ENCODE measurements around the gene PRAMEF4.
"Not testable (repeated sequence)": the region's sequence is repeated elsewhere in the genome, so short reads cannot be mapped to it uniquely, and the experiment has no call there.

Gene PRAMEF4

GRCh38 chr1:12886101-12886500 lies at the start of gene PRAMEF4:
PRAMEF4 (minus strand) TSS chr1:12886201; CDS start chr1:12883394, 2,807 bp downstream.
- DNase-seq, result not testable (repeated sequence)

- DNase-seq, result not testable (repeated sequence)
Measured at GRCh38 chr1:12924368-12924767, 38.4 kb upstream of the PRAMEF4 start.

GRCh38 chr1:12921749-12922148 lies 35.7 kb upstream of the PRAMEF4 start:
- DNase-seq, result not testable (repeated sequence)

- DNase-seq, result not testable (repeated sequence)
Measured at GRCh38 chr1:12916310-12916709, 30.3 kb upstream of the PRAMEF4 start, which contains the start of gene PRAMEF7. PRAMEF7 (plus strand) TSS chr1:12916610; CDS start chr1:12917693, 1,083 bp downstream.

DNA sequence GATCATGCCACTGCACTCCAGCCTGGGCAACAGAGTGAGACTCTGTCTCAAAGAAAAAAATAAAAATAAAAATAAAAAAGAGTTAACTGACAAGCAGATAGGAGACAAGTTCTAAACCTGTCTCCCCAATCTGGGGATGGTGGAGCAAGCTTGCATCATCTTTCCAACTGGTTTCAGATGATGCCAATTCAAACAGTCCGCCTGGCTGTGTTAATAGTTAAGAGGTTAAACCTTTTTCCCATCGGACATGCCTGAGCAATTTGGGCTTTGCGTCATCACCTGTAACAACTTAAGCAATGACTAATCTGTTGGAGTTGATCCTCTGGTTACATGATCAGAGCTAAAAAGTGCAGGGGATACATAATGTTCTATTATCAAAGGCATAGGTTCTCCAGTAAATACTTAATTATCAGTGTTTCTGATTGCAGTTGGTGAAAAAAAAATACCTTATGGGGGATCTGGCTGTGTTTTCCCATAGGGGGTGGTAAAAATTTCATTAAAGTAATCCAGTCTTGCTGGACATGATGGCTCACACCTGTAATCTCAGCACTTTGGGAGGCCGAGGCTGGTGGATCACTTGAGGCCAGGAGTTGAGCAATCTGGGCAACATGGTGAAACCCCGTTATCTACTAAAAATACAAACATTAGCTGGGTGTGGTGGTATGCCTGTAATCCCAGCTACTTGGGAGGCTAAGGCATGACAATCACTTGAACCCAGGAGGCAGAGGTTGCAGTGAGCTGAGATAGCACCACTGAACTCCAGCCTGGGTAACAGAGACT lies 18.0 kb upstream of the PRAMEF4 start:
- not testable (repeated sequence) for DNase-seq

DNA sequence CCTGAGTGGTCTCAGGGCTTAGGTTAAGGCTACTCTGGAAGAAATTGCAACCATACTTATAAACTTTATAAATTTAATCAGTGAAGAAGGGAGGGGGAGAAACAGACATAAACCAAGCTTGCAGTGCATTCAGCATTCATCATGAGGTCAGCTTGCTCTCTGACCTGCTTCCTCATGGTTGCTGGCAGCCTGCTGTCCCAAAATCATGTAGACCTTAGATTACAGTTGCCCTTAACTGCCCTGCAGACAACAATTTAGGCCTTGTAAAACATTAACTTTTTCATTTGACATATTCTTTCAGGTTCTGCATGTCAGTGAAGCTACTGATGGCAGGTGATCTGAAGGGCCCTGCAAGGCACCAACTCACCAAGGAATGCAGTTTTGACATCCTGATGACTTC lies 13.2 kb upstream of the PRAMEF4 start:
- DNase-seq, result not testable (repeated sequence)

DNA sequence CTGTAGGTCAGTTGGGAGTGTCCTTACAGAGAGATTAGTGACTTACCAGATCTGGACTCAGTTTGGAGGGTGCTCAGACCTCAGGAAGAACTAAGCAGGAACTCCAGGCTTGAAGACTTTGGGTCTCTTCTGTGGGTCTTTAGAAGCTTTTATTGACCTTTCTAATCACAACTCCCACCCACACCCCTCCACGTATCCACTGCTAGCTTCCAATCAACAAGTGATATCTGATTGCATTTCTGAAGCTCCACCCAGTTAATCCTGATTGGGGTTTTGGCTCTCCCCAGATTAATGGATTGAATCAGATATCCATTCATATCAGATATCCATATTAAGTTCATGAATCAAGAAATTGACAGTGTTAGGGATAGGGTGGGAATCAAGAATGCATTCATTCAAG lies 12.2 kb upstream of the PRAMEF4 start, which contains the start of gene PRAMEF10:
Gene PRAMEF10, minus strand, starts transcription at position 101 of the 400 bp plus-strand sequence. CDS start 2,423 bp downstream, outside the sequence.
- DNase-seq, result not testable (repeated sequence)

GRCh38 chr1:12878453-12878852 lies 7.5 kb downstream of the PRAMEF4 start:
- not testable (repeated sequence) for DNase-seq

- DNase-seq, result not testable (repeated sequence)
Measured at GRCh38 chr1:12863131-12863880, 22.7 kb downstream of the PRAMEF4 start.

- not testable (repeated sequence) for DNase-seq
Measured at GRCh38 chr1:12856786-12857185, 29.2 kb downstream of the PRAMEF4 start, which contains the start of gene PRAMEF2. PRAMEF2 (plus strand) TSS chr1:12857086; CDS start chr1:12859010, 1,924 bp downstream.

DNA sequence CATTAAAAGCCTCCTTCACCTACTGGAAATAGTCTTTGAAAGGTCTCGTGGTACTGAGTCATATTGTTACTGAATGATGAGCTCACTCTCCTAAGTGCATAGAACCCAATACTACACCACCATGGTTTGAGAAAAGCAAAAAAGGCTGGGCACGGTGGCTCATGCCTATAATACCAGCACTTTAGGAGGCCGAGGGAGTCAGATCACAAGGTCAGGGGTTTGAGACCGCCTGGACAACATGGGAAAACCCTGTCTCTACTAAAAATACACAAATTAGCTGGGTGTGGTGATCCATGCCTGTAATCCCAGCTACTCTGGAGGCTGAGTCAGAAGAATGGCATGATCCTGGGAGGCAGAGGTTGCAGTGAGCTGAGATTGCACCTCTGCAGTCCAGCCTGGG lies 34.2 kb downstream of the PRAMEF4 start:
- DNase-seq, result peak; percentile 88

DNA sequence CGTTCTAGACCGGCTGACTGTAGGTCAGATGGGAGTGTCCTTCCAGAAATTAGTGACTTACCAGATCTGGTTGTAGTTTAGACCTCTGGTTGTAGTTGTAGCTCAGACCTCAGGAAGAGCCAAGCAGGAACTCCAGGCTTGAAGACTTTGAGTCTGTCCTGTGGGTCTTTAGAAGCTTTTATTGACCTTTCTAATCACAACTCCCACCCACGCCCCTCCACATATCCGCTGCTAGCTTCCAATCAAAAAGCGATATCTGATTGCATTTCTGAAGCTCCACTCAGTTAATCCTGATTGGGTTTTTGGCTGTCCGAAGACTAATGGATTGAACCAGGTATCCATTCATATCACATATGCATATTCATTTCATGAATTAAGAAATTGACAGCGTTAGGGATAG lies 37.4 kb downstream of the PRAMEF4 start, which contains the start of gene HNRNPCL1:
Gene HNRNPCL1, minus strand, starts transcription at position 101 of the 400 bp plus-strand sequence. CDS start 431 bp downstream, outside the sequence.
- DNase-seq, result not testable (repeated sequence)

- not testable (repeated sequence) for DNase-seq
Measured at GRCh38 chr1:12833251-12833650, 52.8 kb downstream of the PRAMEF4 start.

DNA sequence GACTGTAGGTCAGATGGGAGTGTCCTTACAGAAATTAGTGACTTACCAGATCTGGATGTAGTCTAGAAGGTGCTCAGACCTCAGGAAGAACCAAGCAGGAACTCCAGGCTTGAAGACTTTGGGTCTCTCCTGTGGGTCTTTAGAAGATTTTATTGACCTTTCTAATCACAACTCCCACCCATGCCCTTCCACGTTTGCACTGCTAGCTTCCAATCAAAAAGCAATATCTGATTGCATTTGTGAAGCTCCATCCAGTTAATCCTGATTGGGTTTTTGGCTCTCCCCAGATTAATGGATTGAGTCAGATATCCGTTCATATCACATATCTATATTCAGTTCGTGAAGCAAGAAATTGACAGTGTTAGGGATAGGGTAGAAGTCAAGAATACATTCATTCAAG lies 54.7 kb downstream of the PRAMEF4 start, which contains the start of gene PRAMEF11:
Gene PRAMEF11, minus strand, starts transcription at position 101 of the 400 bp plus-strand sequence. CDS start 2,621 bp downstream, outside the sequence.
- not testable (repeated sequence) for DNase-seq

Measured in NCI-H226 (cell line).